NCI-H2029 treated with DMSO at 0.1 percent for 48 hours (cell line): ENCODE results near the gene ITGA7.
"Not testable (repeated sequence)": the region's sequence is repeated elsewhere in the genome, so short reads cannot be mapped to it uniquely, and the experiment has no call there.

ENCODE experiments used
- DNase-seq: peaks from one replicate; lab custom pipeline; 2025; lab: John Stamatoyannopoulos, UW

Gene ITGA7

DNA sequence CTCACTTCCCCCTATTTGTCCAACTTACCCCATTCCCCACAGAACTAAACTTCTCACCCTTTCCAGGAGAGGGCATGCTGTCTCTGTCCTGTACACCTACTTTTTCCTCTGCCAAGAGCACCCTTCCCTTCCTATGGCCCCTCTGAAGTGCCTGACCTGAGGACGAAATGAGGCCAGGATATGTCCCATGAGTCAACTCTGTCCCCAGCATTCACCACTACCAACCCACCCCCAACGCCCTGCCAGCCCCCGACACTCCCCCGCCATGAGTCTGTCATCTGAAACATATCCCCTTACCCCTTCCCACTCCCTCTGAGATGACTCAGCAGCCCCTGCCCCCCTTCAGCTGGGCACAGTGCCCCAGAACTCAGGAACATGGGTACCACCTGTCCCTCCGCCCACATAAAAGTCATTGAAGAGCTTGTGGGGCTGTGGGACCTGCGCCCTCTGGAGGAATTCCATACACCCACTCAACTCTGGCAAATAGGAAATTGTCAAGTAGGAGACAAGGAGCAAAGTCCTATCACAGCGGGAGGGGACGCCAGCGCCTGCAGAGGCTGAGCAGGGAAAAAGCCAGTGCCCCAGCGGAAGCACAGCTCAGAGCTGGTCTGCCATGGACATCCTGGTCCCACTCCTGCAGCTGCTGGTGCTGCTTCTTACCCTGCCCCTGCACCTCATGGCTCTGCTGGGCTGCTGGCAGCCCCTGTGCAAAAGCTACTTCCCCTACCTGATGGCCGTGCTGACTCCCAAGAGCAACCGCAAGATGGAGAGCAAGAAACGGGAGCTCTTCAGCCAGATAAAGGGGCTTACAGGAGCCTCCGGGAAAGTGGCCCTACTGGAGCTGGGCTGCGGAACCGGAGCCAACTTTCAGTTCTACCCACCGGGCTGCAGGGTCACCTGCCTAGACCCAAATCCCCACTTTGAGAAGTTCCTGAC is 26.3 kb downstream of the ITGA7 start:
- DNase-seq, result no peak

DNA sequence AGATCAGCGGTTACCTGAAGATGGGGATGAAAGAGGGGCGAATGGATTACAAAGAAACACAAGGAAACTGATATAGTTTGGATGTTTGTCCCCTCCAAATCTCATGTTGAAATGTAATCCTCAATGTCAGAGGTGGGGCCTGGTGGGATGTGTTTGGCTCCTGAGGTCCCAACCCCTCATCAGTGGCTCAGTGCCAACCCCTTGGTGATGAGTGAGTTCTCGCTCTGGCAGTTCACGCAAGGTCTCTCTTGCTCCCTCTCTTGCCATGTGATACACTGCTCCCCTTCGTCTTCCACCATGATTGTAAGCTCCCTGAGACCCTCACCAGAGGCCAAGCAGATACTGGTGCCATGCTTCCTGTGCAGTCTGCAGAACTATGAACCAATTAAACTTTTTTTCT is 28.0 kb downstream of the ITGA7 start:
- no peak for DNase-seq

- no peak for DNase-seq
These were observed 31.0 kb downstream of the ITGA7 start for GRCh38 chr12:55676707-55677106.

DNA sequence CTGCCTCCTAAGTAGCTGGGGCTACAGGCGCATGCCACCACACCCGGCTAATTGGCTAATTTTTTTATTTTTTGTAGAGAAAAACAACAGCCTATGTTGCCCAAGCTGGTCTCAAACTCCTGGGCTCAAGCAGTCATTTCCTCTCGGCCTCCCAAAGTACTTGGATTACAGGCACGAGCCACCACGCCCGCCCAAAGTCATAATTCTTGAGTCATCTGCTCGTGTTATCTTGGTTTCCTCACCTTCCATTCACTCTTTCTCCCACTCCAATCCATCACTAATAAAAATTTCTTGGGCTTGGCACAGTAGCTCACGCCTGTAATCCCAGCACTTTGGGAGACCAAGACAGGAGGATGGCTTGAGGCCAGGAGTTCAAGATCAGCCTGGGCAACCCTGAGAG is 32.0 kb downstream of the ITGA7 start:
- DNase-seq, result no peak

DNA sequence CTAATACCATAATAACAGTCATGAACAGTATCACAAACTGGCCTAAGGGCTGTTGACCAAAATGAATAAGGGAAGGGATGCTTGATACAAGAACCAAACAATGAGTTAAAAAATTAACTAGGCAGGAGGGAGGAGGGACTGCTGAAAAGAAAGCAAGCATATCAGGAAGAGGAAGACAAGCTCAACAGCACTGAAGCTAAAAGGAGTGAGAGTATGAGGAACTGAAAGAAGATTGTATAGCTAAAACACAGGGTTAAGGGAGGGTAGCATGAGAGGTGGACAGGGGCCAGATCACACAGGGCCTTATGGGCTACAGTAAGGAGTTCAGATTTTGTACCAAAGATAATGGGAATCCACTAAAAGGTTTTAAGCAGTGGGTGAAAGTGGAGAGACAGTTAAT is 34.1 kb downstream of the ITGA7 start:
- no peak for DNase-seq

DNA sequence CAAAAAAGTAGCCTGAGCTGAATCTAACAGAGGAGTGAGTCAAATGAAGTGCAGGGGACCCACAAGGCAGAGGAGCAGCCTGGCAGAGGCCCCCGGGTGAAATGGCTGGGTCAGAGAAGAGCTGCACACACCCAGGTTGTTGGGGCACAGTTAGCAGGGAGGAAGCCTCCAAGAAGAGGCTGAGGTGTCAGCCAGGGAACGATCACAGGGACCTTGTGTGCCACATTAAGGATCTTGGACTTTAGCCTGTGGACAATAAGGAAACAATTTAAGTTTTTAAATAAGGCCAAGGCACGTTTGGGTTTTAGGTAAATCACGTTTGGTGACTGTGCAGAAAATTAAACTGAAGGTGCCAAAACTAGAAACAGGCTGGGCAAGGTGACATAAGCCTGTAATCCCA is 36.0 kb downstream of the ITGA7 start:
- DNase-seq, result no peak

GRCh38 chr12:55670276-55670675 is 37.4 kb downstream of the ITGA7 start:
- no peak for DNase-seq

DNA sequence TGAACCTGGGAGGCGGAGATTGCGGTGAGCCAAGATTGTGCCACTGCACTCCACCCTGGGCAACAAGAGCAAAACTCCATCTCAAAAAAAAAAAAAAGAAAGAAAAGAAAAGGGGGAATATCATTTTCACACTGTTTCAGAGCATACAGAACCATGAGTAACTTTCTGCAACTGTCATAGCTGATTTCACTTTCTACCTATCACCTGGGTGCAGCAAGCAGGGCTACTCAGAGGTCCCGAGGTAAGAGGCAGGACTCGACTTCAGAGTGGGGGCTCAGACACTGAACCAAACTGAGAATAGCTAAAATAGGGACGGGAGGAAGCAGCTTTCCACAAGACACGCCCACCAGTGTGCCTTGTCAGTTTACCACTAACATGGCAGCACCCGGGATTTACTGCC is 41.2 kb downstream of the ITGA7 start:
- no peak for DNase-seq

DNA sequence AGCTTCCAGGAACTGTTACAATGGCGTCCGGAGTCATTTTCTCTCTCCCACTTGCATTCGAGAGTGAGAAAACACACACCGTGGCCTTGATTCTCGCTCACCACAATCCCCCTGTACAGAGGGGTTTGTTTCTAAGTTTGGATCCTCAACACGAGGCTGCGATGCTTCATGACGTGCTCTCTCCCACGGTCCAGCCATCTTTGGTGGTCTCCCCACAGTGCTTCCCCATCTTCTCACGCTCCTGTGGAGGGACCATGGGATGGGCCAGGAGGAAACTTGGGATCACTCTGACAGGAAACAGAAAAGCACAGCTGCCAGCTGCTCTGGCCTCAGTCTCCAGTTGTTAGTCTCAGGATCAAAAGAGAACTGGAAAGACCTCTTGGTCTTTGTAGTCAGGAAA is 42.9 kb downstream of the ITGA7 start:
- DNase-seq, result no peak

DNA sequence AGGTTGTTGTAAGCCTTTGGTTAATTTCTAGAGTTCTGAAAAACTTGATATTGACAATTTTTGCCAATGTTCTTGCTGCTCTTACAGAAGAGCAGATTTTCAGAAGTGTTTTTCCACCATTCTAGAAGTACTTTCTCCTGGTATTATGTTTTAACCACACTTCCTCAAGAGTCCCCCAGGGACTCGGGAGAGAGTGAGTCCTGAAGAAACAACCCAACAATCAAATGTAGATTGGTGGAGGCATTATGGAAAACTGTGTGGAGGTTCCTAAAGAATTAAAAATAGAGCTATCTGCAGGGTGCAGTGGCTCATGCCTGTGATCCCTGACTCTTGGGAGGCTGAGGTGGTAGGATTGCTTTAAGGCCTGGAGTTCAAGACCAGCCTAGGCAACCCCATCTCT is 44.3 kb downstream of the ITGA7 start:
- DNase-seq, result no peak

- DNase-seq, result no peak
These were observed 48.0 kb downstream of the ITGA7 start for GRCh38 chr12:55659486-55660385.

DNA sequence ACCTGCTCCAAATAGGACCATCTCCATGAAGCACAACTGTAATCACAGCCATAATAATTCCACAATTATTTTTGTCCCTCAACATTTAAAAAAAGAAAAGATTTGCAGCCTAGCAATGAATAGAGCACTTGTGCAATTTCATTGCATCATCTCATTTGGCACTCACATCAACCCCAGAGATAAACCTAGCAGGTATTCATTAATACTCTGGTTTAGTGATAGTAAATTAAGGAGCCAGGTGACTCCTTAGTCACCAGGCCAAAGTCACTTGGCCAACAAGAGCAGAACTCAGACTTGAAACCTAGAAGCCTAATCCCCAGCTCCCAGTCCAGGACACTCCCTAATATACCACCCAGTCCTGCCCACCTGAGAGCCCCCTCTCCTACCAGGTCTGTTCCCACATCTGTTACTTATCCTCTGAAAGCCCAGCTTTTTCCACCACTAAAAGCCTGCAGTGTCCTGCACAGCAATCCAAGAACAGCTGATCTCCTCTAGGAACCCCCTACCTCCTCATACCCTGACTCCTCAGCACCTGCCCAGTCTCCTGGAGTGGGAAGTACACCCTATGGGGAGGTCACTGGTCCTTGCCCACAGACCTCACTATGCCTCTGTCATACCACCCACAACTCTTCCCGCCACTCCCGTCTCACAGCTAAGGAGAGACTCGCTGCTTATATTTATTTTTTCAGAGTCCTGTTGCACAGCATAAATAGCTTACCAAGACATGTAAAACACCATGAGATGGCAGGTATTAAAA is 48.9 kb downstream of the ITGA7 start:
- DNase-seq, result no peak

DNA sequence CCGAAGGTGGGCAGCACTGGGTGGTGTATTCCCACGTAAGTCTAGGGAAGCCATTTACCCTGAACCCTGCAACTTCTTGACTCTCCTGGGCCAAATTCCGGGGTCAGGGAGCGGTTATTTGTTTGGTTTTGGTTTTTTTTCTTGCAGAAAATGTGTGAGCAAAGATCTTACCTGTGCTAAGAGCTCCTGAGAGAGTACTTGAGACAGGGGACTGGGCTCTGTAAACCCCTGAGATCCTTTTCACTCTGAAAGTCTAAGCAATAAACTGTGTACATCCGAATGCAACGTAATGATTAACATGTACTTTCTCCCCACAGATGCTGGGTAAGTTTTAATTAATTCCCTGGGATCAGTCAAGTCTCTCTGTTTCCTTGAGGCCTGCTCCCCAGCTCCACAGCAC is 49.5 kb downstream of the ITGA7 start:
- no peak for DNase-seq

GRCh38 chr12:55657212-55657611 is 50.5 kb downstream of the ITGA7 start:
- DNase-seq, result no peak

GRCh38 chr12:55654511-55655214 is 53.0 kb downstream of the ITGA7 start:
- DNase-seq, result no peak

GRCh38 chr12:55653031-55653430 is 54.7 kb downstream of the ITGA7 start:
- no peak for DNase-seq

GRCh38 chr12:55652352-55652751 is 55.4 kb downstream of the ITGA7 start:
- DNase-seq, result no peak

- DNase-seq, result no peak
These were observed 56.4 kb downstream of the ITGA7 start for GRCh38 chr12:55651299-55651683.

GRCh38 chr12:55650620-55651298 is 56.9 kb downstream of the ITGA7 start:
- not testable (repeated sequence) for DNase-seq

GRCh38 chr12:55647027-55647426 is 60.7 kb downstream of the ITGA7 start:
- no peak for DNase-seq

DNA sequence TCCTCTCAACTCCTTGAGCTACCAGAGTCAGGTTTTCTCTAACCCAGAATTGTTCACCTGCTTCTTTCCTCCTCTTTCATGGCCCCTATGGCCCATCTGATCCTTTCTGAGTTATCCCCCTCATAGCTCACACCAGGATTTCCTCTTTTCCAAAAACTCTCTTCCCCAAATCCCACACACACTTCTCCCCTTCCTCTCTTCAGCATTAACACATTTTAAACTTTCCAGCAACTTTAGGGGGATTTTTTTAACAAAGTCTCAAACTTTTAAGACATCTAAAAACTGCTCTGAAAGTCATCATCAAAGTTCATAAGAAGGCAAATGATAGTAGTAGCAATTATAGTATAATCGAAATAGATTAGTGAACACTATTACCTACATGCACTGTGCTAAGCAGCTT is 63.1 kb downstream of the ITGA7 start:
- DNase-seq, result no peak
